CD4-positive, alpha-beta T cell (primary cell): Measurements from ENCODE around the gene LRRC8D. TPM values are rescaled to one million over a fixed set of nuclear protein-coding genes. Genes with fewer than 3 reads are reported as not detected.

Source experiments
- ATAC-seq: fragments of 200-7000 bp; cut with Tn5 transposase; one replicate; pipeline ENCODE4 v1.10.0; 2022; ENCODE audit warnings: mild to moderate bottlenecking; ENCODE audit not compliant: poor library complexity
- CTCF ChIA-PET: fragments of 350-600 bp; sonication (Branson Sonifier 250); formaldehyde crosslinking; loops from one replicate; lab custom pipeline; 2021; ENCODE audit warnings: antibody characterized with exemption, inconsistent platforms; lab: Charles Lee
- POLR2A ChIA-PET: fragments of 350-600 bp; sonication (Branson Sonifier 250); formaldehyde crosslinking; loops from one replicate; lab custom pipeline; 2021; ENCODE audit warnings: antibody characterized with exemption, inconsistent platforms; lab: Charles Lee
- DNase-seq, 14 experiments: peaks; one replicate each; pipeline ENCODE4 v3.0.0-alpha.2; 2013 to 2020; ENCODE audit warnings: mixed read lengths in 2 of 14
- H3K27ac ChIP-seq, 2 donors: one replicate each; pipeline versions ENCODE4 v1.5.1 to v1.7.0; 2013; ENCODE audit warnings: low read length in 2 of 2, low read depth in 1 of 2, mild to moderate bottlenecking in 1 of 2
- H3K27me3 ChIP-seq, 2 experiments: 1 replicate in 1 of 2; 2 replicates in 1 of 2; pipeline versions ENCODE4 v1.6.1 to v1.7.0; 2013; ENCODE audit warnings: low read length in 2 of 2, control low read depth in 1 of 2, mild to moderate bottlenecking in 1 of 2, moderate library complexity in 1 of 2; ENCODE audit not compliant: insufficient read depth in 2 of 2, control insufficient read depth in 1 of 2
- H3K36me3 ChIP-seq: one replicate; pipeline ENCODE4 v1.6.1; 2013; ENCODE audit warnings: low read length, control low read depth; ENCODE audit not compliant: insufficient read depth
- H3K4me1 ChIP-seq: one replicate; pipeline ENCODE4 v1.6.1; 2013; ENCODE audit warnings: low read length, control low read depth; ENCODE audit not compliant: insufficient read depth
- H3K4me3 ChIP-seq: one replicate; pipeline ENCODE4 v1.5.1; 2013; ENCODE audit warnings: mild to moderate bottlenecking, low read length, moderate library complexity
- H3K9me3 ChIP-seq, 2 experiments: 1 replicate in 1 of 2; 2 replicates in 1 of 2; pipeline versions ENCODE4 v1.6.1 to v1.7.0; 2013; ENCODE audit warnings: low read length in 2 of 2, mild to moderate bottlenecking in 2 of 2, control low read depth in 1 of 2, moderate library complexity in 1 of 2; ENCODE audit not compliant: control insufficient read depth in 1 of 2, insufficient read depth in 1 of 2
- H3K27ac Mint-ChIP-seq: one replicate; pipeline ENCODE4 v1.8.0; 2020; ENCODE audit warnings: mixed read lengths
- H3K27me3 Mint-ChIP-seq: one replicate; pipeline ENCODE4 v1.8.0; 2021; ENCODE audit warnings: mixed read lengths
- H3K36me3 Mint-ChIP-seq: one replicate; pipeline ENCODE4 v1.8.0; 2021; ENCODE audit warnings: low read depth, mixed read lengths
- H3K4me1 Mint-ChIP-seq: one replicate; pipeline ENCODE4 v1.8.0; 2021; ENCODE audit warnings: low read depth, mixed read lengths
- H3K4me3 Mint-ChIP-seq: one replicate; pipeline ENCODE4 v1.8.0; 2020; ENCODE audit warnings: mild to moderate bottlenecking, mixed read lengths
- H3K9me3 Mint-ChIP-seq: one replicate; pipeline ENCODE4 v1.8.0; 2020; ENCODE audit warnings: mixed read lengths
- intact Hi-C, 2 experiments: fragments of 100-400 bp; cut with DNase I in 1 of 2; cut with micrococcal nuclease in 1 of 2; formaldehyde crosslinking; loops; one replicate each; pipeline versions ENCODE4 v1.15.1 to v1.9.0; 2023 to 2025; cut with DNase I, micrococcal nuclease
- total RNA-seq, 174 experiments: library from RNA in 2 of 174; stranded (reverse) in 2 of 174; gene quantifications; one replicate each; pipeline ENCODE4 v1.2.3 and lab custom pipeline; 2021 to 2026
- TF ChIP-seq, protein P1 (sequence below): fragments of 200-600 bp; IDR thresholded peaks from one replicate; pipeline ENCODE4 v1.8.0; 2022; ENCODE audit warnings: antibody characterized with exemption, mild to moderate bottlenecking

The LRRC8D gene
- total RNA-seq, 2 experiments from 2014 or later: 15.5 to 18.2 TPM

DNA sequence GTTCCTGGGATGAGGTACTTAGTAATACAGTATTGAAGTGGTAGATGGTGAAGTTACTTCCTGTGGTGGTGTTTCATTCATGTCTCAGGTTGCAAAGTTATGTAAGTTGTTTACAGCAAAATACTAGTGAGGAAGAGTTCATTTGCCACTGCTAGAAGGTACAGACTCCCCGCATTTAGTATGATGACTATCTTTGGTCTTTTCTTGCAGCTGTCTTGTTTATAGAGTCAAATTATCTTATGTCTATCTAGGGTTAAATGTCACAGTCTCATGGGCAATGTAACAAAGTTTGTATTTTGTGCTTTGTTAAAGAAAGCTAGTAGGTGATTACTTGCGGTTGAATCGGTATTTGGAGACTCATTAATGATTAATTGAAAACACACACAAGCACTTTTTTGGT is 50.2 kb downstream of the LRRC8D start:
- H3K36me3 ChIP-seq: peaks cover 9% of the 10 kb centered on the region
- Mint-ChIP-seq H3K4me3 (peak overlapping the region; percentile 43), H3K27me3 (no peaks in the 10 kb centered on the region), H3K36me3 (peaks cover 60% of the 10 kb centered on the region), H3K27ac (peak overlapping the region; percentile 83), H3K9me3 (no peaks in the 10 kb centered on the region), H3K4me1 (peaks cover 79% of the 10 kb centered on the region)
- POLR2A ChIA-PET: interaction anchor here (0.9 to 10.0 kb wide), 10 partner anchors 8 to 238 kb away, joined by 3 to 59 read pairs (median 4); partner anchors contain the start of genes LRRC8C and LRRC8D
- DNase-seq: peak in 3 of 14 experiments; percentile 65 to 68 (median 66)
- CTCF ChIA-PET: interaction anchor here (1.1 to 3.9 kb wide), 3 partner anchors 11 to 217 kb away, joined by 4 to 21 read pairs (median 4); no protein-coding TSS in a partner anchor
- H3K27ac ChIP-seq: no peak overlapping the region
- intact Hi-C loops: loop anchor here in 1 of 2 experiments (1.0 to 10.0 kb wide), 2 partner anchors 16 to 46 kb away; partner anchors contain the start of gene LRRC8D
- no peak overlapping the region for H3K4me3 ChIP-seq
- peaks cover 10% of the 10 kb centered on the region for H3K4me1 ChIP-seq
- H3K27me3 ChIP-seq: no peaks in the 10 kb centered on the region
- H3K9me3 ChIP-seq: no peaks in the 10 kb centered on the region
- ATAC-seq: peak; percentile 88
- TF ChIP-seq, protein P1, sequence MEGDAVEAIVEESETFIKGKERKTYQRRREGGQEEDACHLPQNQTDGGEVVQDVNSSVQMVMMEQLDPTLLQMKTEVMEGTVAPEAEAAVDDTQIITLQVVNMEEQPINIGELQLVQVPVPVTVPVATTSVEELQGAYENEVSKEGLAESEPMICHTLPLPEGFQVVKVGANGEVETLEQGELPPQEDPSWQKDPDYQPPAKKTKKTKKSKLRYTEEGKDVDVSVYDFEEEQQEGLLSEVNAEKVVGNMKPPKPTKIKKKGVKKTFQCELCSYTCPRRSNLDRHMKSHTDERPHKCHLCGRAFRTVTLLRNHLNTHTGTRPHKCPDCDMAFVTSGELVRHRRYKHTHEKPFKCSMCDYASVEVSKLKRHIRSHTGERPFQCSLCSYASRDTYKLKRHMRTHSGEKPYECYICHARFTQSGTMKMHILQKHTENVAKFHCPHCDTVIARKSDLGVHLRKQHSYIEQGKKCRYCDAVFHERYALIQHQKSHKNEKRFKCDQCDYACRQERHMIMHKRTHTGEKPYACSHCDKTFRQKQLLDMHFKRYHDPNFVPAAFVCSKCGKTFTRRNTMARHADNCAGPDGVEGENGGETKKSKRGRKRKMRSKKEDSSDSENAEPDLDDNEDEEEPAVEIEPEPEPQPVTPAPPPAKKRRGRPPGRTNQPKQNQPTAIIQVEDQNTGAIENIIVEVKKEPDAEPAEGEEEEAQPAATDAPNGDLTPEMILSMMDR: no peak

DNA sequence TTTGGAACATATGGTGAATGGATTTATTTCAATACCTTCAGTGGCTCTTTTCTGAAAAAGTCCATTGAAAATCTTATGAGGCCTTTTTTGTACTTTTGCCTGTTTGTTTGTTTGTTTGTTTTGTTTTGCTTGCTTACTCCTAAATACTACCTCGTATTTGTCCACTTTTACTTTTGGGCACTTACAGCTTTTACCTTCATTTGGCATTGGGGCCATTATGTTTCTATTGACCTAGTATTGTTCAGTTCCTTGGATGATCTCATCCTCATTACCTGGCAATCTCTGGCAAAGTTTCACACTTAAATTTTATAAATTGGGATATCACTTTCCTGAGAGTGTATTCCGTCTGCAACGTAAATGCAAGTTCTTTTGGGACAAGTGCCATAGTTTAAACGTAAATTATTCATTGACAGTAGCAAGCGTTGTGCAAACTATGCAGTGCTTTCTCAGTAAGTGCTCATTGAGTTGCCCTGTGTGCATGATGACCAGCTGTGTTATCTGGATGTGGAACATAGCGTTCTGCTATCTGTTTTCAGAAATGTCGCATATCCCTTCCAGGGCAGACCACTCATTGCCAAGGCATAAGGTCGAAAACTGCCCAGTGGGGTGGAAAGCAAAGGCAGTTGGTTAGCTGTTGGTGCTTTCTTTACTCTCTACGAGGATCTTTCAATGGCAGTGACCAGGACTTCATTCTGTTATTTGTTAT is 51.1 kb downstream of the LRRC8D start:
- H3K4me1 ChIP-seq: peaks cover 13% of the 10 kb centered on the region
- H3K27me3 ChIP-seq: no peaks in the 10 kb centered on the region
- intact Hi-C loops: loop anchor here (1.0 to 10.0 kb wide), 4 partner anchors 17 to 47 kb away; partner anchors contain the start of gene LRRC8D (in 1 of the 2)
- H3K36me3 ChIP-seq: peaks cover 13% of the 10 kb centered on the region
- H3K36me3 Mint-ChIP-seq: peaks cover 61% of the 10 kb centered on the region
- no peaks in the 10 kb centered on the region for H3K9me3 Mint-ChIP-seq
- ATAC-seq (no peak), DNase-seq (no peak)
- H3K27ac ChIP-seq: no peak overlapping the region
- TF ChIP-seq, protein P1: no peak
- H3K9me3 ChIP-seq: no peaks in the 10 kb centered on the region
- CTCF ChIA-PET: interaction anchor here (1.1 to 3.9 kb wide), 3 partner anchors 28 to 218 kb away, joined by 3 to 21 read pairs (median 4); no protein-coding TSS in a partner anchor
- no peak overlapping the region for H3K4me3 ChIP-seq
- H3K4me3 Mint-ChIP-seq: no peak overlapping the region
- H3K4me1 Mint-ChIP-seq: peaks cover 79% of the 10 kb centered on the region
- H3K27ac Mint-ChIP-seq: peak overlapping the region; percentile 79
- H3K27me3 Mint-ChIP-seq: no peaks in the 10 kb centered on the region
- POLR2A ChIA-PET: interaction anchor here (0.7 to 10.0 kb wide), 7 partner anchors 9 to 52 kb away, joined by 3 to 59 read pairs (median 5); partner anchors contain the start of gene LRRC8D

DNA sequence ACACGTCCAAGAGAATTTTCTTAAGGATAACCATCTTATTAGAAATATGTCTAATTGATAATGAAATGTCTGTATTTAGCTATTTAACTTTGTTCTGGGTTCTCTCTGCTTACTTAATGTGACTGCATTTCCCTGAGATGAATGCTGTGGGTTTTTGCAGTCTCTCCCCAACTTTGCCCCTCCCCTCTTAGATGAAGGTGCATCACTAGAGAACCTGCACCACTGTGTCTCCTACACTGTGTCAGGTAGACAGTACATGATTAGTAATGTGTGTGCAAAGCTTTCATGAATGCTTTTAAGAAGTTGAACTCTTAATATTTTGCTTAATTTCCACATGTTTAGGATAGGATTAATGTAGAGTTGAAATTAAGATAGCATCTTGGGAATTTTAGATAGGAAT is 51.7 kb downstream of the LRRC8D start:
- no peaks in the 10 kb centered on the region for H3K9me3 Mint-ChIP-seq
- H3K27ac ChIP-seq: no peak overlapping the region
- H3K4me3 Mint-ChIP-seq: peak overlapping the region; percentile 1
- TF ChIP-seq, protein P1: no peak
- H3K36me3 Mint-ChIP-seq: peaks cover 54% of the 10 kb centered on the region
- no peaks in the 10 kb centered on the region for H3K27me3 ChIP-seq
- peaks cover 13% of the 10 kb centered on the region for H3K4me1 ChIP-seq
- no peak overlapping the region for H3K4me3 ChIP-seq
- H3K27ac Mint-ChIP-seq: peak overlapping the region; percentile 79
- H3K9me3 ChIP-seq: no peaks in the 10 kb centered on the region
- CTCF ChIA-PET: interaction anchor here (1.2 to 3.9 kb wide), 3 partner anchors 14 to 114 kb away, joined by 3 to 21 read pairs (median 3); no protein-coding TSS in a partner anchor
- peaks cover 13% of the 10 kb centered on the region for H3K36me3 ChIP-seq
- POLR2A ChIA-PET: interaction anchor here (1.0 to 10.0 kb wide), 2 partner anchors 29 to 52 kb away, joined by 6 to 59 read pairs; partner anchors contain the start of gene LRRC8D
- ATAC-seq (peak; percentile 61), DNase-seq (peak in 3 of 14 experiments; percentile 22 to 41 (median 37))
- H3K4me1 Mint-ChIP-seq: peaks cover 78% of the 10 kb centered on the region
- intact Hi-C loops: loop anchor here (1.0 to 10.0 kb wide), 3 partner anchors 26 to 48 kb away; partner anchors contain the start of gene LRRC8D (in 1 of the 2)
- no peaks in the 10 kb centered on the region for H3K27me3 Mint-ChIP-seq
